HepG2 (cell line): ENCODE measurements around the gene ZNF747. TPM values are rescaled to one million over a fixed set of nuclear protein-coding genes. Genes with fewer than 3 reads are reported as not detected.

Experiments
- FOSL1 ChIP-seq: sonication (generic); formaldehyde crosslinking; IDR thresholded peaks from 2 replicates; pipeline ENCODE4 v1.9.0; 2021; ENCODE audit warnings: missing genetic modification reagents, borderline replicate concordance
- HNRNPUL1 ChIP-seq: fragments of 200-400 bp; formaldehyde crosslinking; IDR thresholded peaks from 2 replicates; pipeline ENCODE4 v1.6.1; 2017; ENCODE audit warnings: low read depth, mild to moderate bottlenecking, low read length, moderate library complexity
- MAF1 ChIP-seq: sonication (generic); formaldehyde crosslinking; IDR thresholded peaks from 2 replicates; pipeline ENCODE4 v1.5.0; 2020; ENCODE audit warnings: missing genetic modification reagents, borderline replicate concordance
- MAZ ChIP-seq, 2 experiments: sonication (generic) in 1 of 2; formaldehyde crosslinking in 1 of 2; IDR thresholded peaks; 2 replicates each; pipeline versions ENCODE4 v1.5.0 to v1.6.1; 2012 to 2020; ENCODE audit warnings: low read depth in 2 of 2, mild to moderate bottlenecking in 2 of 2, borderline replicate concordance in 1 of 2, improper control_type of control experiment in 1 of 2, low read length in 1 of 2, missing genetic modification reagents in 1 of 2, moderate library complexity in 1 of 2
- NKX3-1 ChIP-seq: sonication (generic); formaldehyde crosslinking; IDR thresholded peaks from 2 replicates; pipeline ENCODE4 v1.5.0; 2020; ENCODE audit warnings: missing genetic modification reagents
- RBFOX2 ChIP-seq: fragments of 200-400 bp; formaldehyde crosslinking; IDR thresholded peaks from 2 replicates; pipeline ENCODE4 v1.6.1; 2017; ENCODE audit warnings: low read depth, mild to moderate bottlenecking, low read length
- SALL1 ChIP-seq: sonication (generic); formaldehyde crosslinking; IDR thresholded peaks from 2 replicates; pipeline ENCODE4 v1.8.0; 2022; ENCODE audit warnings: mild to moderate bottlenecking, missing genetic modification reagents
- THYN1 ChIP-seq: sonication (generic); formaldehyde crosslinking; IDR thresholded peaks from 2 replicates; pipeline ENCODE4 v1.8.1; 2023; ENCODE audit warnings: low read depth, mild to moderate bottlenecking, moderate library complexity, missing genetic modification reagents, borderline replicate concordance
- TRIM24 ChIP-seq: sonication (generic); formaldehyde crosslinking; IDR thresholded peaks from 2 replicates; pipeline ENCODE4 v1.8.0; 2022; ENCODE audit warnings: mild to moderate bottlenecking, missing genetic modification reagents
- ZNF138 ChIP-seq: sonication (generic); formaldehyde crosslinking; IDR thresholded peaks from 2 replicates; pipeline ENCODE4 v1.5.0; 2020; ENCODE audit warnings: mild to moderate bottlenecking, low read depth, missing genetic modification reagents
- polyA plus RNA-seq, 8 experiments: library from polyadenylated mRNA; depleted of rRNA in 3 of 8; stranded (reverse) in 7 of 8; unstranded in 1 of 8; fragments of >200 nt; fragmentation: Illumina TruSeq in 4 of 8; extraction: Trizol in 4 of 8; gene quantifications; 2 replicates each; pipeline versions ENCODE4 v1.2.1 to v1.2.3, GENCODE V29; 2011 to 2016; ENCODE audit warnings: low read depth in 4 of 8, missing spikeins in 1 of 8, mixed read lengths in 1 of 8; ENCODE audit not compliant: insufficient read depth in 1 of 8
- total RNA-seq, 5 experiments: library from RNA; depleted of rRNA; stranded (reverse); fragments of >200 nt; fragmentation: Illumina TruSeq; extraction: Trizol; gene quantifications; 2 replicates each; pipeline ENCODE4 v1.2.3, GENCODE V29; 2016; ENCODE audit warnings: low read depth in 1 of 5
- TF ChIP-seq, protein P1 (sequence below): sonication (generic); formaldehyde crosslinking; IDR thresholded peaks from 2 replicates; pipeline ENCODE4 v1.4.0; 2020; ENCODE audit warnings: missing genetic modification reagents, mild to moderate bottlenecking, borderline replicate concordance

ZNF747 gene
- total and polyA plus RNA-seq, 2 of the 13 experiments (the other 11 are each of a cell fraction or from before 2014, with no cell fraction given) = 7.2 to 10.2 TPM

GRCh38 chr16:30534368-30535105, at the start of gene ZNF747 (continued):
- TF ChIP-seq MAZ (IDR thresholded peaks at IDR 0.05; ENCODE audit: borderline replicate concordance, low read depth, low read length) = peak; percentile 97
- TF ChIP-seq MAZ (CRISPR knock-in tag; IDR thresholded peaks at IDR 0.05; ENCODE audit: low read depth) = peak; percentile 96
- TF ChIP-seq NKX3-1 (CRISPR knock-in tag) = no peak; the same call in none of the 2 replicates
- TF ChIP-seq RBFOX2 = peak; percentile 95
- peak; percentile 80 for TF ChIP-seq SALL1
- TF ChIP-seq MAF1 (CRISPR knock-in tag) = no peak
- no peak for TF ChIP-seq TRIM24 (CRISPR knock-in tag)
- TF ChIP-seq, protein P1, sequence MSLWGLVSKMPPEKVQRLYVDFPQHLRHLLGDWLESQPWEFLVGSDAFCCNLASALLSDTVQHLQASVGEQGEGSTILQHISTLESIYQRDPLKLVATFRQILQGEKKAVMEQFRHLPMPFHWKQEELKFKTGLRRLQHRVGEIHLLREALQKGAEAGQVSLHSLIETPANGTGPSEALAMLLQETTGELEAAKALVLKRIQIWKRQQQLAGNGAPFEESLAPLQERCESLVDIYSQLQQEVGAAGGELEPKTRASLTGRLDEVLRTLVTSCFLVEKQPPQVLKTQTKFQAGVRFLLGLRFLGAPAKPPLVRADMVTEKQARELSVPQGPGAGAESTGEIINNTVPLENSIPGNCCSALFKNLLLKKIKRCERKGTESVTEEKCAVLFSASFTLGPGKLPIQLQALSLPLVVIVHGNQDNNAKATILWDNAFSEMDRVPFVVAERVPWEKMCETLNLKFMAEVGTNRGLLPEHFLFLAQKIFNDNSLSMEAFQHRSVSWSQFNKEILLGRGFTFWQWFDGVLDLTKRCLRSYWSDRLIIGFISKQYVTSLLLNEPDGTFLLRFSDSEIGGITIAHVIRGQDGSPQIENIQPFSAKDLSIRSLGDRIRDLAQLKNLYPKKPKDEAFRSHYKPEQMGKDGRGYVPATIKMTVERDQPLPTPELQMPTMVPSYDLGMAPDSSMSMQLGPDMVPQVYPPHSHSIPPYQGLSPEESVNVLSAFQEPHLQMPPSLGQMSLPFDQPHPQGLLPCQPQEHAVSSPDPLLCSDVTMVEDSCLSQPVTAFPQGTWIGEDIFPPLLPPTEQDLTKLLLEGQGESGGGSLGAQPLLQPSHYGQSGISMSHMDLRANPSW (CRISPR knock-in tag) = no peak; the same call in 1 of the 2 replicates
- TF ChIP-seq THYN1 (CRISPR knock-in tag) = peak; percentile 71
- TF ChIP-seq ZNF138 = peak; percentile 96
- TF ChIP-seq FOSL1 (CRISPR knock-in tag) = no peak
- no peak for TF ChIP-seq HNRNPUL1
- TF ChIP-seq, all 625 proteins: peak for 370
